GM20431 (cell line): Measurements from ENCODE around the gene TMC7.
"Not testable (repeated sequence)": the region's sequence is repeated elsewhere in the genome, so short reads cannot be mapped to it uniquely, and the experiment has no call there.

Experiments
- in situ Hi-C: fragments of 300-500 bp; cut with MseI, MboI; formaldehyde crosslinking; loops from one replicate; pipeline ENCODE4 v1.15.0; 2020; ENCODE audit warnings: low sequenced_read_pairs; ENCODE audit not compliant: unreplicated experiment

The TMC7 gene

GRCh38 chr16:18975109-18975508, 8.6 kb upstream of the TMC7 start:
- in situ Hi-C loops = no loop called here

GRCh38 chr16:18979936-18980335, 3.8 kb upstream of the TMC7 start:
- in situ Hi-C loops = no loop called here

- in situ Hi-C loops = no loop called here
These were observed 786 bp downstream of the TMC7 start for GRCh38 chr16:18984435-18985005.

GRCh38 chr16:18985256-18985655, 1.5 kb downstream of the TMC7 start:
- in situ Hi-C loops = not testable (repeated sequence)

GRCh38 chr16:18991731-18992130, 8.0 kb downstream of the TMC7 start:
- in situ Hi-C loops = not testable (repeated sequence)

- in situ Hi-C loops = not testable (repeated sequence)
These were observed 9.8 kb downstream of the TMC7 start for GRCh38 chr16:18993531-18993930.

- in situ Hi-C loops = not testable (repeated sequence)
These were observed 10.4 kb downstream of the TMC7 start for GRCh38 chr16:18994181-18994580.

- in situ Hi-C loops = not testable (repeated sequence)
These were observed 11.7 kb downstream of the TMC7 start for GRCh38 chr16:18995406-18995805.

GRCh38 chr16:18996536-18996935, 12.8 kb downstream of the TMC7 start:
- in situ Hi-C loops = not testable (repeated sequence)

- in situ Hi-C loops = not testable (repeated sequence)
These were observed 13.3 kb downstream of the TMC7 start for GRCh38 chr16:18997001-18997400.

GRCh38 chr16:18999045-18999393, 15.3 kb downstream of the TMC7 start:
- in situ Hi-C loops = no loop called here

GRCh38 chr16:19001788-19002187, 18.1 kb downstream of the TMC7 start:
- in situ Hi-C loops = no loop called here

GRCh38 chr16:19003935-19004334, 20.2 kb downstream of the TMC7 start:
- in situ Hi-C loops = no loop called here

- in situ Hi-C loops = no loop called here
These were observed 22.1 kb downstream of the TMC7 start for GRCh38 chr16:19005561-19006445.

- in situ Hi-C loops = no loop called here
These were observed 22.9 kb downstream of the TMC7 start for GRCh38 chr16:19006446-19007315.

- in situ Hi-C loops = no loop called here
These were observed 24.8 kb downstream of the TMC7 start for GRCh38 chr16:19008245-19009169.

GRCh38 chr16:19011169-19011731, 27.5 kb downstream of the TMC7 start:
- in situ Hi-C loops = no loop called here

GRCh38 chr16:19014461-19014860, 30.7 kb downstream of the TMC7 start:
- in situ Hi-C loops = no loop called here

- in situ Hi-C loops = no loop called here
These were observed 33.4 kb downstream of the TMC7 start for GRCh38 chr16:19017179-19017578.
